GM18507 (cell line): ENCODE results near the gene NID2.

Experiments
- DNase-seq: peaks from one replicate; pipeline ENCODE4 v3.0.0; 2011; ENCODE audit warnings: low read depth; ENCODE audit not compliant: insufficient read length; ENCODE audit errors: extremely low spot score
- FAIRE-seq: peaks from 2 replicates; lab custom pipeline; 2011; peaks lifted over from hg19 to GRCh38; lab: Jason Lieb, UNC

Gene NID2

DNA sequence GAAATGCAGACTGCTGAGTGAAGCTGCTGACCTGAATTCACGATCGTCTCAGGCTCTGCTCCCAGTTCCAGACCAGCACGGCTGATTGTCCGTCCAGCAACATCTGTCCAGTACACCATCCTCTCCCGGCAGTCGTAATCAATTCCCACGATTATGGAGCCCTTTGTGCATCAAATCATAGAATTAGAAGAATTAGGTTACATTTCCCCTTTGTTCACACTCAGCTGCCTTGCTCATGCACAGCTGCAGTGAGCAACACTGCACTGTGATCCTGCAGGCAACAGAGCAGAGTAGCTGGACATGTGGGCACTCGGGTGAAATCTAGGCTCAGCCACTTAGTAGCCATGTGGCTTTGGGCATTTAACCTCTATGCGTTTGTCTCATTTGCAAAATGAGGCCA is 57.3 kb downstream of the NID2 start:
- DNase-seq (no peak), FAIRE-seq (no peak)

DNA sequence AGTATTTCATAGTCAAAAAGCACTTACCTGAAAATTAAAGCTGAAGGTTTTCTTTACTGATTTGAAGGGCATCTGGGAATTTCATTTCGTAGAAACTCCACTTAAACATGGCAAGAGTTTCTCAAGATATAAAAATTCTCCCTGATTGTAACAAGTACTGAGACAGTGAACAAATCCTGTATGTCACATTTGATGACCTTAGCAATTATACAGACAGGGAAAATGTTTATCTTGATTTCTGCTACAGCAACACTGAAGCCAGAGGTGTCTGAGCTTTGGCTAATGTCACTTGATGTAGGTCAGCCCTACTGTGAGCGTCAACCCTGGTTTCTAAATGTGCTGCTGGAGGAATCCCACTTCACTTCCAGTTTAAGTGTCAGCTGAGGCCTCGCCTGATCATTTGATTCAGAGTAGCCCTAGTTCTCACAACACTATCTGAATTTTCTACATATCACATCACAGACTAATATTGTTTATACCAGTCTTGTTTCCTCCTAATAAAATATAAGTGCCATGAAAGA is 58.6 kb downstream of the NID2 start:
- FAIRE-seq (no peak), DNase-seq (no peak)

DNA sequence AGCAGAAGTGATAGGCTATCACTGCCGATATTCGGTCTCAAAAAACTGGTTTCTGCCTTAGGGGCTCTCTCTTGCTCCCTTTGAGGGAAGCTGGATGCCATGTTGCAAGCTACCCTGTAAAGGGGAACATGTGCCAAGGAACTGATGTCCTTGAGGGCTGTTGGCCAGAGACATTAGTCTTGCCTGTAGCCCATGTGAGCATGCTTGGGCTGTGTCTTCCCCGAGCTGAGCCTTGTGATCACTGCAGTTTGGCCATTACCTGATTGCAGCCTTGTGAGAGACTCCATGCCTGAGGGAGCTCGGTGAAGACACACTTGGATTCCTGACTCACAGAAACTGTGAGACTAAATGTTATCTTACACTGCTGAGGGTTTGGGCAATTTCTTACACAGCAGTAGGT is 60.7 kb downstream of the NID2 start:
- DNase-seq (no peak), FAIRE-seq (no peak)

DNA sequence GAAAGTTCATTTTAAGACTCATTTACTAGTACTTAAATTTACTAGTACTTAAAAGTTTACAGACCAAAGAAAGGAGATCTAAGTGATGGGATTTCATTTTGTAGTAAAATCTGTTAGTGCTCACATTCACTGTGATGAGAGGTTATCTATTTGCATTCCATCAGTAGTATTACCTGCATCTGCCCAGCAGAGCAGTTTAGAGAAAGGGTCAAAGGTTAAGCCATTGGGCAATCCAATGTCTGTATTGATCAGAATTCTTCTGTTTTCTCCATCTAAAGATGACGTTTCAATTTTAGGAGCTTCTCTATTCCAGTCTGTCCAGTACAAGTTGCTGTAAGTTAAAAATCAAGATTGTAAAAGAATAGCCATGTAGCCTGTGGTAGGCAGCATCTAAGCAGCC is 61.2 kb downstream of the NID2 start:
- no peak for FAIRE-seq
- no peak for DNase-seq

DNA sequence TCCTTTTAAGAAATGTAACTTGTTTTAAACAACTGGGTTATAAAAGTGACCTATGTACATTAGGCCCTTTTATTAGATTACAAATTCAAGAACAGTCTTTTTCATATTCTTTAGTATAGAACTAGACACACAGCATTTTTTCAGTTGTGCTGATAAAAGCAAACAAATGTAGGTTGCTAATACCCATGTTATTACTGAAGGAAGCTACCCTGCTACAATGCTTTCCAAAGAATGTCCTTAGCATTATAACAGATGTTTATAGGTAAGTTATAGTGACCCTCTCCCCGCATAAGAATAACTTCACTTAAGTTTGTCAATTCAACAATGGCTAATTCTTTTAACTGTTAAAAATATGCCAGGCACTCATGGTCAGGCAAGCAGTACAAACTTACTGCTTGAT is 61.6 kb downstream of the NID2 start:
- FAIRE-seq (no peak), DNase-seq (no peak)

DNA sequence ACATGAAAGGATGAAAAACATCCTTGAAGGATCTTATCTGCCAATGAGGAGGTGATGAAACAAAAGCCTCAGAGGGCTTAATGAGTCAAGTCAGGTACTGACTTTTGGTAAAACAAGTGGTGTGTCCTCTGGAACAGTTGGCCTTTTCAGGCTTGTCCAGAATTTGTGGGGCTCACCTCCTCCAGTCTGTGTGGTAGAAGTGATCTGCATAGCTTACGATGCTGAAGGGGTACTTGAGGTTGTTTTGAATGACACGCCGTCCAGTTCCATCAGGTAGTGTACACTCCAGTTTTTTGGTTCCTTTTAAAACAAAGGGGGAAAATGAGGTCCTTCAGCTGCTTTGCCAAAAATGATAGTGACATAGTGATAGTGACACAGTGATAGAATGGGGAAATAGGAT is 62.5 kb downstream of the NID2 start:
- DNase-seq (no peak), FAIRE-seq (peak; percentile 31)

DNA sequence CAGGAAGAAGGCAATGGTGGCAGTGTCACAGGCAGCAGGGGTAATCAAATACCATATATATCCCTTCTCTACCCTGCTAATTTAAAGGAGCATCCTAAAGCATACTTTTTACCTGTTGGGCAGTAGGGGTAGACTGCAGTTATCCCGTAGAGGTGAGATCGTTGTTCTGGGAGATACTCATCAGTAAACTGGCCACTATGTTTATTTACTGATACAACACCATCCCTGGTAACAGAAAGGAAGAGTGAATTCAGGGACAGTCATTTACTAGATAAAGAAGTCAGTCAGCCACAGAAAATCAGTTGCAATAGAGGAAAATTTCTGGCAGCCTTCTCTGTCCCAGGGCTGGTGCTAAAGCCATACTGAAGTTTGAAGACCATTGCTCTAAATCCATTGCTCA is 63.2 kb downstream of the NID2 start:
- DNase-seq = no peak
- FAIRE-seq = no peak

DNA sequence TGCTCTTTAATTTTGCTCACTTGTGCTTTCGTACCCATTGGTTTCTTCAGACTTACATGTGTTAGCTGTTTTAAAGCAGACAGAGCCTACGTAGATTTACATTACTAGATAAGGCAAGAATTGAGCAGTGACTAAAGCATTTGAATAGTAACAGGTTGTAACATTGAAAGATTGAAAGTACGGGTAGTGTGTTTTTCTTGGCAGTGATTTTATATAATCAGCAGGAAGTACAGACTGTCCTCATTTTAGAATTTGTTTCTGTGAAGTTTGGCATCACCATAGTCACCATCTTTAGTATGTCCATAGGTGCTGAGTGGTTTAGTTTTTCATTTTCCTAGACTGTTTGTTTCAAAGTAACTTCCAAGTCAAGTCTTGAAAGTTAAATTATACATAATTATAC is 65.5 kb downstream of the NID2 start:
- FAIRE-seq = no peak

DNA sequence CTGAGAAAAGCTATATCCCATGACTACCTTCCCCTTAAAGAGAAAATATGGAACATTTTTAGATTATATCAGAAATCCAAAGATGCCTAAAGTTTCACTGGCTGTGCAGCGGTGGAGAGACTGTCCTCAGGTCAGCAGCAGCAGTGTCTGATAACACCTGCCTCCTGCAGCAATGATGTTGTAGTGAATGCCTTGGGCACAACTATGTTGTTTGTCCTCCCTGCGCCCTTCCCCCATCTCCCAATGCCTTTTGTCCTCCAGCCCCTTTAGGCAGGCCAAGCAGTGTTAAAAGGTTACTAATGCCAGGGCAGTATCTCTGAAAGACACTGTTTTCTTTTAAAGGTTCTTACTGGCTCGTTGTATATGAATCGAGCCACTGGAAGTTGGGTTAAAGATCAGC is 66.3 kb downstream of the NID2 start:
- no peak for FAIRE-seq
- DNase-seq = no peak

More for the DNA sequence above, 65.5 kb downstream of the NID2 start:
- no peak for DNase-seq

DNA sequence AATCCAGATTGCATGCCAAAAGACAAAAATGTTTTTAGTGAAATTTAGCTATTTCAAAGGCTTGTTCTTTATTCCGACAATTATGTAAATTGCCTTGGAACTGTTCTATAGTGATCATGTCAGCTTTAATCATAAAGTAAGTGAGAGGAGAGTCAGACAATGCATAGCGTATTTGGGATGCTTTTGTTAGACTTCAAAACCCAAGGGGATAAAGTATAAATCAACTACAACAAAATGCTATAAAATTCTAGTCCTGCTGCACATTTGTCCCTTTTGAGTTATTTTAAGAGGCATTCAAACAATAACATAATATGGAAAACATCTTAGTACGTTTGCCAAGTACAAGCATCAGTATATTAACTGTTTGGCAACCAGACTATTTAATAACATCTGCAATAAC is 68.2 kb downstream of the NID2 start:
- FAIRE-seq = no peak

DNA sequence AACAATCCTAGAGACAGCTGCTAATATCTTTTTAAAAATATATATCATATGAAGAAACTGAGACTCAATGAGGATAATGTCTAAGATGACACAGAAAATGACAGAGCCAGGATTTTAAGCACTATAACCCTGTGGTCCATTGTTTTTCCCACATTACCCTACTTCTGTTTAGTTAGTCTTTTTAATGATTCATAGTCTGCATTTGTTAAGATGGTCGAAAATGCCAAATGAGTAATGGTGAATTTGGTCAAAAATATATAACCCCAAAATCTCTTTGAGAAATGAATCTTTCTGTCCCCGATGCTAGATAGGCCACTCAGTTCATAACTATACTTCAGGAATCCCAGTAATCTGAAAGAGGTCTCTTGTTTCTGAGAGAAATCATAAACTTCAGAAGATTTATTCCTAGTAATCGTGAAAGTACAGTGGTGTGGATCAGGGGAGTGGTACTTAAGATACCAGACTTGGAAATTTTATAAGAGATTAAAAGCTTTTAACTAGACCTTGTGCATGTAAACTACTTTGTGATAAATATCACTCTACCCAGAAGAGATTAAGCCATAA is 68.8 kb downstream of the NID2 start:
- no peak for DNase-seq
- FAIRE-seq = peak; percentile 9

More for the DNA sequence above, 68.2 kb downstream of the NID2 start:
- DNase-seq = no peak

DNA sequence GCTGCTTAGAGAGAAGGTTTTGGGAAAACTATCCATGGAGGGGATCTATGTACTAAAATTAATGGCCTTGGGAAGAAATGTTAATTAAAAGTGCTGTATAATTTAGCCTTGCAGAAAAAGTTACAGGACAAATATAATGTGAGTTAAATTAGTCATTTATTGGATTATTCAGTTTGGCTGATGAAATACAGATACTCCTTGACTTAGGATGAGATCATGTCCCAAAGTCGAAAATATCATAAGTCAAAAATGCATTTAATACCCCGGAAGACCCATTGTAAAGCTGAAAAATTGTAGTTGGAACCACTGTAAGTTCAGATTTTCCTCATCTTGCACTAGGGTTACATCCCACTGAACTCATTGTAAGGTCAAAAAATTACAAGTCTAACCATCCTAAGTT is 69.8 kb downstream of the NID2 start:
- FAIRE-seq (no peak), DNase-seq (no peak)

DNA sequence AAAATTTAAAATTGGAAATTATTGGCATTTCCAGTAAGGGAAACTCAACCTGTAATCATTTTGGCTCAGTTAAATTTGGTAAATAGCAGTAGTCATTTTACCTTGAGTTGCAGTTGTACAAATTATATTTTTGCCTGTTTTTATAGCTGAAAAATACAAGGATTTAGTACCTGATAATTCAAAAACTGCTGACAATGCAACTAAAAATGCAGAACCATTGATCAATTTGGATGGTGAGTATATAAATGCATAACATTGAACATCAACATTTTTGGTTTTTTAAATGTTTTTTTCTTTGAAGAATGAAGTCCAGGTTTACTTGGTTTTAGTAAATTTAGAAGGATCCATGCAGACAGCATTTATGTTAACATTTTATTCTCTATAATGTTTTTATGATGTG is 70.5 kb downstream of the NID2 start:
- FAIRE-seq = peak; percentile 38

DNA sequence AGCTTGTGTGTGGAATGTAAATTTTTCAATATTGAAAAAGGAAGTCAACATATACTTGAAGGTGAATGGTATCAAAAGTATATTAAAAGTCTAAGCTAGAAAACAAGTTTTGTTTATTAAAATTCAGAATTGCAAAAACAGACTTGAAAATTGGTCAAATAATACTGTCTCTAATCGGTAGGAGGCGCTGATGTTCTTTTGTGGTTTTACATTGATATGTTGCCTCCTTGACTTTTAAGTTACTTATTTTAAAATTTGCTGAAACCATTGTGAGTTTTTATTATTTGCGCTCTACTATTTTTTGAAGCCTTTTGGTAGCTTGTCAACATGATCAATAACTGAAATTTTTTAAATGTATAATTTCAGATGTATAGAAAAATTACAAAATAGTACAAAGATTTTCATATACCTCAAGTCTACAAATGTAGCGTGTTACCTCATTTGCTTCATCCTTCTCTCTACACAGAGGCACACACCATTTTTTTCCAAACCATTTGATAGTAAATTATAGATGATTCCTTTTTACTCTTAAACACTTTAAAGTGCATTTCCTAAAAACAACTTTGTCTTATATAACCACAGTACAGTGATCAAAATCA is 72.6 kb downstream of the NID2 start:
- DNase-seq = no peak
- peak; percentile 73 for FAIRE-seq

More for the DNA sequence above, 70.5 kb downstream of the NID2 start:
- DNase-seq = no peak

DNA sequence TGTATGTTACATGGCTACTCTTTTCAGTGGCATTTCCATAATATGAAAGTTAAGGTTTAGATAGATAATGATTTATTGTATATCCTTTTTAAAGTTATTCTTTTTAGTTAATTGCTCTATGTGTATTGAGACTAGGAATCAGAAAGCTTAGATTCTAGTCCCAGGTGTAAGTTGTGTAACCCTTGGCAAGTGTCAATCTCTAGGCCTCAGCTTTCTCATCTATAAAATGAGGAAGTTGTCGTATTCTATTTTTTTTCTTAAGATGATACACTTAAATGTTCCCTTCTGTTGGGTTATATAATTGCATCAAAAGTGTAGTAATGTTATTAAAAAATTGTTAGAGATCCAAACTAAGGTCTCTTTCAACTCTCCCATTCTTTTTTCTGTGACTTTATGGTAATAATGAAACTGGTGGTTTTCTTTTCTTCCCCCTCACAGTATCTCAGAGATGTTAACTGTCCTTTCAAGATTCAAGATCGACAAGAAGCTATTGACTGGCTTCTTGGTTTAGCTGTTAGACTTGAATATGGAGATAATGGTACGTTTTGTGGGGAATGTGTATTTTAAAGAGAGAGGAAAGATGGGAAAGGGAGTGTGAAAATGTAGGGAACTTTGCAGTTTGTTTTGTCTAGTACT is 75.5 kb downstream of the NID2 start:
- FAIRE-seq (peak; percentile 72), DNase-seq (no peak)

DNA sequence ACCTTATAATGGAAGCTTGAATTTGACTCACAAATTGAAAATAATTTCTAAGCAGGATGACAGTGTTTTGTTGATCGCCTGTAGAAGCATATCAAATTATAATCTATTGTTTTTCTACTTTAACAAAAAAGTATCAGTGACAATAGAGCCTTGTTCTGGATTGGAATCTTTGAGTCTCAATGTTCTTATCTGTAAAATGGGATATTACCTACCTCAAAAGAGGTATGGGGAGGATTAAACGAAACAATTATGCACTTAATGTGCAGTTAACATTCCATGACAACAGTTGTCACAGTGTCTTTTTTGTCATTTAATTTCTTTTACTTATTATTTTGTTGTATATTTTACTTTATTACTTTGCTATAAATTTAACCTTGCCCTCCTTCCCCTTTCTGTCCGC is 78.4 kb downstream of the NID2 start:
- DNase-seq (no peak), FAIRE-seq (peak; percentile 18)

DNA sequence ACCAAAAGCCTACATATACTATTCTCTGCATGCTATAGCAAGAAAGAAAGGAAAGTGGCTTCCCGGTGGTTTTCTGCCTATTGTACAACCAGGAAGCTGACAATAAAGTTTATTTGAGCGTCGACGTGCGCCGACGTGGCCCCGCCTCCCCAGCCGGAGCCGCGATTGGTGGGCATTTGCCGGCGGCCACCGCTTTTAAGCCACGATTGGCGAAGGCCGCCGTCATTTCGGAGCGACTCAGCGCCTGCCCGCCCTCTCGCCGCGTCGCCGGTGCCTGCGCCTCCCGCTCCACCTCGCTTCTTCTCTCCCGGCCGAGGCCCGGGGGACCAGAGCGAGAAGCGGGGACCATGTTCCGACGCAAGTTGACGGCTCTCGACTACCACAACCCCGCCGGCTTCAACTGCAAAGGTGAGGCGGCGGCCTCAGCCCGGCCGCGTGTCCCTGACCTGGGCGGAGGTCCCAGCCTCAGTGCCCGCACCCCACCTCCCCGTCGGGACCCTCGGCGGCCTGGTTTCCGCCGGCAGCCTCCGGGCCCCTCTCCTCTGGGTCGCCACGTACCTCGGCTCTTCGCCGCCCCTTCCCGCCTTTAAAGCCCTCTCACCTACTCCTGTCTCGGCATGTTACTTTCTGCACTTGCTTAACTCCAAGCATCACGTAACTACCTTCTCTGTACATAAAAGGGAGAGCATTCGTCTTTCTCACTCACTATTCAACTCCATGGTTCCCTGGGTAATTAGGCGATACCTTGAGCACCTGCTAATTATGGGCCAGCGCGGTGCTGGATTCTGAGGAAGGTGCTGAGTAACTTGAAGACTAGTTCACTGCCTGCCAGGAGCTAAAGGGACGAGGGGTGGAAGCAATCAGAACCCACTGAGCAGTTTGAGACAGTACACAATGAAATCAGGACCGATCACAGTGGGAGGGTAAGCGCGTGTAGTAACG is 79.3 kb downstream of the NID2 start, which contains the start of gene RTRAF:
TSS of gene RTRAF (plus strand) at position 254 of the 942 bp plus-strand sequence. CDS start at position 348, 94 bp downstream.
- FAIRE-seq = peak; percentile 96
- peak; percentile 85 for DNase-seq

DNA sequence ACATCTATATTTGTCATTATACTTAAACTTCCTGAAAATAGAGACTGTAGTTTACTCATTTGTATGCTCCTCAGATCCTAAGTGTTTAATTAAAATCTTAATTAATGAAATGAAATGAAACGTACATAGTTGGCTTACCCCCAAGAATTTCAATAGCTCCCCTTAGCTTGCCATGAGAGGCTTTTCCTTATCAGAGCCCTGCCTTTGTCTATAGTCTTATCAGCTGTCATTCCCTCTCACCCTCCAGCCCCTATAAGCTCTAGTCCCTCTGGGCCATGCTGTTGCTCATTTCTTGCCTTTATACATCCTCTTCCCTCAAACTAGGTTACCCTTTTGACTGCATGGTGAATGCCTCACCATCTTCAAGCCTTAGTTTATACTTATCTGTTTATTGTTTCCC is 80.6 kb downstream of the NID2 start:
- DNase-seq (no peak), FAIRE-seq (no peak)

DNA sequence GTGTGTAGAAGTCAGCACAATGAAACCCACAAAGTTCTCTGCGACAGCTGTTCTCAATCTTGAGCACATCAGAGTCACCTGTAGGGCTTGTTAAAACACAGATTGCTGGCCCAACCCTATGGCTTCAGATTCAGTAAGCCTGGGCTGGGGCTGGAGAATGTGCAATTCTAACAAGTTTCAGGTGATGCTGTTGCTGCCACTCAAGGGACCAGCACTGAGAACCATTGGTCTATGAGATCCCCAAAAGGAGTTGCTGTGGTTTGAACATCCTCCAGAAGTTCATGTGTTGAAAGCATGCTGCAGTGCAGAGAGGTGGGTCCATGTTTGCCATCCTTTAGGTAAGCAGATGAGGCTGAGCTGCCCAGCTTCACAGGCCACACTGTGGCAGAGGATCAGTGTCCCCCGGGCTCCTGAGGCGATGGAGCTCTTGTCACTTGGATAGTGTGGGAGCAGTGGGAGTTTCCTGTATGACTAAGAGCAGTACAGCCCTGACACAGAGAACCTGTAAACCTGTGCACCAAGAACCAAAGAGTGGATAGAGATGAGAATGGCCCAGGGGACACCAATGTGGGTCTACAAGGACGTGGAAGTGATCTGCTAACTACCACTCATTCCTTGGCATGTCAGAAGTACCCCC is 87.5 kb downstream of the NID2 start:
- DNase-seq (no peak), FAIRE-seq (peak; percentile 46)
